HG03064 (cell line): ENCODE measurements around the gene GSE1.

ENCODE experiments used
- ATAC-seq: cut with Tn5 transposase; IDR thresholded peaks from one replicate; pipeline ENCODE4 v1.9.1; 2021; ENCODE audit warnings: low read depth; ENCODE audit not compliant: unreplicated experiment

GSE1 gene

GRCh38 chr16:85631802-85632393 lies 18.8 kb downstream of the GSE1 start:
- no peak for ATAC-seq

GRCh38 chr16:85632709-85633437 lies 19.8 kb downstream of the GSE1 start:
- no peak for ATAC-seq

DNA sequence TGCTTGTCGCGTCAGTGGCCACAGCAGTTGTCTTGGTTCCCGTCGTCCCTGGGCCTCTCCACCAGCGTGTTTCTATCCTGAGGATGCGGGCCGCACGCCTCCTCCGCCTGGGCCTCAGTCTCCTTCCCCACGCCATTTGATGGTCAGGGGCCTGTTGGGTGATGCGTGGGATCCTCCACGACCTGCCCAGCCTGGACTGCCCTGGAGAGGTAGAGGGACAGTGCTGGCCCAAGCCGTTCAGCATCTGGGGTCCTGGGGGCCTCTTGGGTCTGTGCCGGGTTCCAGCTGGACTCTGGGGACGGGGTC lies 20.3 kb downstream of the GSE1 start:
- no peak for ATAC-seq

- ATAC-seq = no peak
Measured at GRCh38 chr16:85633888-85634287, 20.8 kb downstream of the GSE1 start.

- no peak for ATAC-seq
Measured at GRCh38 chr16:85634747-85635544, 21.8 kb downstream of the GSE1 start.

- ATAC-seq = no peak
Measured at GRCh38 chr16:85635545-85636140, 22.5 kb downstream of the GSE1 start.

DNA sequence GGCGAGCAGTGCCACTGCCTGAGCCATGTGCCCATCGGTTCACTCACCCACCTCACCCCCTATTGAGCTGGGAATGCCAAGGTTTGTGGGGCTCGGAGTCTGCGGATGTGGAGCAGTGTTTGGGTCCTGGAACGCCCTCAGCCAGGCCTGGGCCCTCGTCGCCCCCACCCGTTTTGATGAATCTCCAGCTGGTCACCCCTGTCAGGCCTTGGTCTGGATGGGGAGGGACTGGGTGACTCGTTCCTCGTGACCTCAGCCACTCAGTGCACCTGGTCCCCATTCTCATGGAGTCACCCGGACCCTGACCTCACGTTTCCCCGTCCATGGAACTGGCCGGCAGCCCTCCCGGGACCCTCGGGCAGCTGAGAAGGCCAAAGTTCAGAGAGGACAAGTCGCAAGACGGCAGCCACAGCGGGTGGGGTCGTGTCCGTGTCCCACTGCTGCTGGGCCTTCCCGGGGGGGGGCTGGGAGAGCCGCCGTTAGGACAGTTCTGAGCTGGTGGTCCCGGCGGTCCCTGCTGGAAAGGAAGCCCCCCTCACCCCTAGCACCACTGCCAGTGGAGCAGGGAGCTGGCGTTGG lies 23.2 kb downstream of the GSE1 start:
- no peak for ATAC-seq

DNA sequence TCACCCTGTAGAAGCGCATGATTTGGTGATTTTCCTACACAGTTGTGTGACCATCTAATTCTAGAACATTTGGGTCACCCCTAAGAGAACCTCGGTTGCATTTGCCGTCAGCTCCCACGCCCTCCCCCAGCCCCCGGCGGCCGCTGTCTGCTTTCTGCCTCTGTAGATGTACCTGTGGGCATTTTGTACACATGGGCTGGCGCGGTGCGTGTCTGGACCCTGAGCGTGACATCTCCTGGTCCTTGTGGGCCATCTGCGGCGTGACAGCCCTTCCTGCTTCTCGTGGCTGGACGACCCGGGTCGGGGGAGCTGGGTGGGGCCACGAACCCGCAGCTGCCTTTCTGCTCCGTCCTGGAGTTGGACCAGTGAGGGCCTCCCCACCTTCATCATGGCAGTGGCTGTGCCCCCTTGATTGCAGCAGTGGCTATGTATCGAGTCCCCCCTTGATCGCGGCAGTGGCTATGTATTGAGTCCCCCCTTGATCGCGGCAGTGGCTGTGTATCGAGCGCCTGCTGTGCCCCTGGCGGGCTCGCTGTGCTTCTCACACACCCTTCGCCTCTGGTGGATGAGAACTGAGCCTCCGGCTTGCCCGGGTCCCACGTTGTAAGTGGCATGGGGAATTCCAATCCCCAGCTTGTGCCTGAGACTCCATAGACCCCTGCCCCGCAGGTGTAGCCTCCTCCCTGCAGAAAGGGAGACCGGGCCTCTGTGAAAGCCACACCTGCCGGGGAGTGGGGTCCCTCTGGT lies 24.1 kb downstream of the GSE1 start:
- no peak for ATAC-seq

GRCh38 chr16:85637808-85638647 lies 24.9 kb downstream of the GSE1 start:
- ATAC-seq = no peak

- ATAC-seq = no peak
Measured at GRCh38 chr16:85638695-85639409, 25.7 kb downstream of the GSE1 start.

DNA sequence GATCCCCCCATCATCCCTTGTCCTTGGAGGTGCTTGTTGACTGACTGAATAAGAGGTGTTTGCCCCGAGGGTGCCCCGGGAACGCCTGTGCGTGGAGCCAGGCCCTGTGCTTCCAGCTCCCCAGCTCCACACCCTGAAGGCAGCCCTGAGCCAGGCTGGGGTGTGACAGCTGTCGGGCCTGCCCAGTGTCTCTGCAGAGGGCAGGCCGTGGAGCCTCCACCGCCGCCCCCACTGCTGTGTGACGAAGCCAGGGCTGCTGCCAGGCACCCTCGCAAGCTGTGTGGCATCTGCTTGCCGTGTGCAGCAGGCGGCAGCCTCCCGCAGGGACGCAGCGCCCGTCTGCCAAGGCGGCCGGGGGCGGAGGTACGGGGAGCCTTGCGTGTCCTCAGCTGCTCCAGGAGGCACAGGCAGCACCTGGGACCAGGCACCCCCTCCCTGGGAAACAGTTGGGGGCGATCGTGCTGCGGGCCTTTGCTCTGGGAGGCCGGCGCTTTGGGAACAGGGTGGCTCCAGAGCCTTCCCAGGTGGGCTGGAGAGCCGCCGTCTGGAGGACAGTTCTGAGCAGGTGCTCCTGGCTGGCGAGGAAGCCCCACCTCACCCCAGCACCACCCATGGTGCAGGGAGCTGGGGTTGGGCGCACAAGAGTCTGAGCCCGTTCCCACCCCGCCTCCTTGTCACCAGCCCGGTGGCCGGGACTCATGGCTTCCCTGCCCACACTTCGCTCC lies 26.6 kb downstream of the GSE1 start:
- ATAC-seq = no peak

GRCh38 chr16:85640254-85640558 lies 27.1 kb downstream of the GSE1 start:
- no peak for ATAC-seq

- ATAC-seq = no peak
Measured at GRCh38 chr16:85640585-85640984, 27.5 kb downstream of the GSE1 start.

- no peak for ATAC-seq
Measured at GRCh38 chr16:85641305-85641704, 28.2 kb downstream of the GSE1 start.

DNA sequence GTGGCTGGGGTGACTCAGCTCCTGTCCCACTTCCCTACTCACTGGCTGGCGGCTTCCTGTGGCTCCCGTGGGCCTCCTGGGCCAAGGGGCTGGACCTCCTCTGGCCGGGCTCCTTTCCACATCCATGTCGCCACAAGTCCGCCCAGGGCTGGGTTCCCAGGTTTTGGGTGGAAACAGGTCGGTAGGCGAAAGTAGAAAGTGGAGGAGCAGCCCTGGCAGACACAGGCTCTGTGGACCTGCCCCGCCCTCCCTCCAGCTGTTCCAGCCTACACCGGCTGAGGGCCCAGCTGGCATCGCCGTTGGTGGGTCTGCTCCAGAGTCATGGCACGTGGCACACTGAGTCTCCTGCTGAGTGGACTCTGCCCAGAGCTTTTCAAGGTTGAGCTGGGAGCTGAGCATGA lies 28.7 kb downstream of the GSE1 start:
- no peak for ATAC-seq

- no peak for ATAC-seq
Measured at GRCh38 chr16:85642762-85643358, 29.7 kb downstream of the GSE1 start.

- ATAC-seq = no peak
Measured at GRCh38 chr16:85643631-85644030, 30.5 kb downstream of the GSE1 start.

DNA sequence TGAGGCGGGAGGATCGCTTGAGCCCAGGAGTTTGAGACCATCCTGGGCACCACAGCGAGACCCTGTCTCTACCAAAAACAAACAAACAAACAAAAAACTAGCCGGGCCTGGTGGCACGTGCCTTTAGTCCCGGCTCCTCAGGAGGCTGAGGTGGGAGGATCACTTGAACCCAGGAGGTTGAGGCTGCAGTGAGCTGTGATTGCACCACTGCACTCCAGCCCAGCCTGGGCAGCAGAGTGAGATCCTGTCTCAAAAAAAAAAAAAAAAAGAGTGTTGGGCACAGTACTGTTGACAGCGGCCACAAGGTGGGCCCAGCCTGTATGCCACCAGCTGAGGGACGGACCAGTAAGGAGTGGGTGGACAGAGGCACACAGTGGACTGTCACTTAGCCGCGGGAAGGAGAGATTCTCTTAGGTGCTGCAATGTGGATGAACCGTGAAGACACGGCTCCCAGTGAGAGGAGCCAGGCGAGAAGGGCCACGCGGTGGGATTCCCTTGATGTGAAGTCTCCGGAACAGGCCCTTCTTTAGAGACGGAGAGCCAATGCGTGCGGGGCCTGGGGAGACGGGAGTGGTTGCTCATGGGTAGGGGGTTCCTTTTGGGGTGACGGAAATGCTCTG lies 31.1 kb downstream of the GSE1 start:
- ATAC-seq = no peak
